ENCODE data around the gene SNX30. TPM values are rescaled to one million over a fixed set of nuclear protein-coding genes. Genes with fewer than 3 reads are reported as not detected.
A peak's percentile ranks its signal among the peaks of the same experiment; 100 is the strongest.

SNX30 gene
- polyA plus RNA-seq, 1 of the 3 experiments (the other 2 are of a cell fraction): 2.7 TPM

DNA sequence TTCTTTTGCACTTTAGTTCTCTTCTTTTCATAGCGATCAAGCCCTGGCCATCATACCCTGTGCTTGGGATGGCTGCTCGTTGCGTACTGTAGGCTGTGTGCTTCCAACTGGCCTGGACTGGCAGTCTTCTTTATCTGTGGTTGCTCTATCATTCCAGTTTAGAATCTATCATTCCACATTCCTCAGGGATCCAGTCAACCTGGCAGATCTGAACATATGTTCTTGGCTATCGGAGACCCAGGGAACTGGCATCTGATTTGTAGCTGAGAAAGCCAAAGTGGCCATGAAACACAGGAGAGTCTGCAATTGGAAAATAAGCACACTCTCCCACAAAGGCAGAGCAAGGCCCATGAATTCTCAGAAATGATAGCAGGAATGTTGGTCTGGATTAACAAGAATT, 162.8 kb downstream of the SNX30 start:
- H3K9ac ChIP-seq: no peak overlapping the region
- POLR2A ChIA-PET: no interaction called here
- H3K27ac ChIP-seq (ENCODE audit: low read depth in 2 of 2, low read length in 1 of 2): no peak overlapping the region
- no peaks in the 10 kb centered on the region for H3K36me3 ChIP-seq (replicated peaks in 1 of 2; ENCODE audit: control insufficient read depth in 1 of 2, insufficient read depth in 2 of 2, low read length in 1 of 2)
- H4K20me1 ChIP-seq (ENCODE audit: insufficient read depth): no peaks in the 10 kb centered on the region
- H3K79me2 ChIP-seq (ENCODE audit: insufficient read depth): no peaks in the 10 kb centered on the region
- no peak overlapping the region for H3K4me3 ChIP-seq (ENCODE audit: low read depth in 2 of 2, low read length in 1 of 2)
- H3K9me3 ChIP-seq: no peaks in the 10 kb centered on the region
- H2AFZ ChIP-seq (ENCODE audit: low read depth): no peak overlapping the region
- H3K27me3 ChIP-seq (ENCODE audit: insufficient read depth): no peaks in the 10 kb centered on the region; the same call in none of the 2 replicates
- DNase-seq: no peak
- H3F3A ChIP-seq (replicated peaks; ENCODE audit: insufficient read depth): no peaks in the 10 kb centered on the region
- CTCF ChIA-PET: no interaction called here
- TF ChIP-seq FOSL2 (IDR thresholded peaks at IDR 0.05; ENCODE audit: borderline replicate concordance, low read depth) (no peak), YY1 (IDR thresholded peaks at IDR 0.05; ENCODE audit: low read depth) (no peak), MXI1 (IDR thresholded peaks at IDR 0.05; ENCODE audit: low read depth, low read length) (no peak), FOXJ3 (CRISPR knock-in tag; IDR thresholded peaks at IDR 0.05) (no peak), EZH2phosphoT487 (IDR thresholded peaks at IDR 0.05; ENCODE audit: borderline replicate concordance, low read depth) (no peak), FOXM1 (IDR thresholded peaks at IDR 0.05; ENCODE audit: low read depth) (no peak), JUND (IDR thresholded peaks at IDR 0.05) (no peak), TEAD4 (IDR thresholded peaks at IDR 0.05; ENCODE audit: borderline replicate concordance, insufficient read depth) (no peak), MAX (IDR thresholded peaks at IDR 0.05; ENCODE audit: low read depth) (no peak), TAF1 (IDR thresholded peaks at IDR 0.05; ENCODE audit: borderline replicate concordance, low read depth, low read length) (no peak), RCOR1 (IDR thresholded peaks at IDR 0.05; ENCODE audit: low read length) (no peak), ZBTB33 (IDR thresholded peaks at IDR 0.05; ENCODE audit: borderline replicate concordance, low read depth) (no peak), RAD21 (IDR thresholded peaks at IDR 0.05; ENCODE audit: low read length) (no peak), GATA2 (CRISPR knock-in tag; IDR thresholded peaks at IDR 0.05) (no peak), NRF1 (IDR thresholded peaks at IDR 0.05; ENCODE audit: low read depth, low read length) (no peak)
- TF ChIP-seq, protein P1, sequence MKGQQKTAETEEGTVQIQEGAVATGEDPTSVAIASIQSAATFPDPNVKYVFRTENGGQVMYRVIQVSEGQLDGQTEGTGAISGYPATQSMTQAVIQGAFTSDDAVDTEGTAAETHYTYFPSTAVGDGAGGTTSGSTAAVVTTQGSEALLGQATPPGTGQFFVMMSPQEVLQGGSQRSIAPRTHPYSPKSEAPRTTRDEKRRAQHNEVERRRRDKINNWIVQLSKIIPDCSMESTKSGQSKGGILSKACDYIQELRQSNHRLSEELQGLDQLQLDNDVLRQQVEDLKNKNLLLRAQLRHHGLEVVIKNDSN (IDR thresholded peaks at IDR 0.05; ENCODE audit: borderline replicate concordance, low read depth): no peak
- no peak overlapping the region for H3K4me2 ChIP-seq
- no peaks in the 10 kb centered on the region for H3K9me2 ChIP-seq
- 58% methylated on average over 4 of the region's 4 CpGs for WGBS (ENCODE audit: low lambda C conversion rate)
- no peaks in the 10 kb centered on the region for H3K4me1 ChIP-seq (ENCODE audit: control insufficient read depth in 1 of 2, insufficient read depth in 2 of 2, low read depth in 1 of 2, low read length in 1 of 2)

DNA sequence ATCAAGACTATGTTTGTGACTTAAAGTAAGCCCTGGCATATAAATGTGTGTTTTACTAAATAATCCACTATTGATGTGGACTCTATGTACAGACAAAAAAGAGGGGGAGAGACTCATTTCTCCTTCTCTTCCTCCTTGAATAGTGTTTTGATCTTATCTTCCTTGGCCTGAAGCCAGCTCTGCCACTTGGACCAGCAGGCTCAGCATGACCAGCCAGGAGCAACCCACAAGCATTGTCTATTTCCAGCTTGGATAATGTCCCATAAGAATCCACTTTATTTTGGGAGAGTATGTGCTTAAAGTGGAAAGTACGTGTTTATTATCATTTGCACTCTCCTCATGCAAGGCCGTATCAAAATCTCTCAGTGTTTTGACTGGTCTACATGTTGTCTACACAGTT, 164.0 kb downstream of the SNX30 start:
- CTCF ChIA-PET: interaction anchor here (1.0 kb wide), 1 partner anchor 8 kb away, joined by 4 read pairs; no protein-coding TSS in a partner anchor
- DNase-seq: no peak
- Histone ChIP-seq H2AFZ (ENCODE audit: low read depth) (no peak overlapping the region), H3K27ac (ENCODE audit: low read depth in 2 of 2, low read length in 1 of 2) (no peak overlapping the region), H3K9ac (no peak overlapping the region), H4K20me1 (ENCODE audit: insufficient read depth) (no peaks in the 10 kb centered on the region), H3K27me3 (ENCODE audit: insufficient read depth) (no peaks in the 10 kb centered on the region; the same call in none of the 2 replicates), H3K9me2 (no peaks in the 10 kb centered on the region), H3K4me3 (ENCODE audit: low read depth in 2 of 2, low read length in 1 of 2) (no peak overlapping the region), H3K4me1 (ENCODE audit: control insufficient read depth in 1 of 2, insufficient read depth in 2 of 2, low read depth in 1 of 2, low read length in 1 of 2) (no peaks in the 10 kb centered on the region), H3K79me2 (ENCODE audit: insufficient read depth) (no peaks in the 10 kb centered on the region), H3F3A (replicated peaks; ENCODE audit: insufficient read depth) (no peaks in the 10 kb centered on the region), H3K4me2 (no peak overlapping the region), H3K9me3 (no peaks in the 10 kb centered on the region), H3K36me3 (replicated peaks in 1 of 2; ENCODE audit: control insufficient read depth in 1 of 2, insufficient read depth in 2 of 2, low read length in 1 of 2) (no peaks in the 10 kb centered on the region)
- POLR2A ChIA-PET: no interaction called here
- no peak for TF ChIP-seq YY1 (IDR thresholded peaks at IDR 0.05; ENCODE audit: low read depth)
- 0 out of 2 replicates have a peak, but pooled peaks have one; percentile 6 for TF ChIP-seq NFIC (IDR thresholded peaks at IDR 0.05; ENCODE audit: borderline replicate concordance)
- WGBS (ENCODE audit: low lambda C conversion rate): 28% methylated on average over 2 of the region's 2 CpGs

Measured in SK-N-SH (cell line).